Neural progenitor cell (in vitro differentiated cells): ENCODE measurements around the gene RAD51B. TPM values are rescaled to one million over a fixed set of nuclear protein-coding genes. Genes with fewer than 3 reads are reported as not detected.

ENCODE experiments used
- DNase-seq: peaks from one replicate; pipeline ENCODE4 v3.0.0-alpha.2; 2016; ENCODE audit warnings: low spot score
- H2AFZ ChIP-seq: fragments of 200-600 bp; sonication (generic); replicated peaks from 2 replicates; pipeline ENCODE4 v1.6.1; 2016; ENCODE audit warnings: antibody characterized with exemption
- H3F3A ChIP-seq: fragments of 200-600 bp; sonication (generic); 2 replicates; pipeline ENCODE4 v1.6.1; 2016; ENCODE audit warnings: antibody characterized with exemption, low read depth
- H3K27ac ChIP-seq: fragments of 200-600 bp; sonication (generic); 2 replicates; pipeline ENCODE4 v1.5.1; 2016; ENCODE audit warnings: mild to moderate bottlenecking
- H3K27me3 ChIP-seq: fragments of 200-600 bp; sonication (generic); 2 replicates; pipeline ENCODE4 v1.6.1; 2016; ENCODE audit warnings: mild to moderate bottlenecking, moderate library complexity
- H3K36me3 ChIP-seq: fragments of 200-600 bp; sonication (generic); 2 replicates; pipeline ENCODE4 v1.5.1; 2016
- H3K4me1 ChIP-seq: fragments of 200-600 bp; sonication (generic); 2 replicates; pipeline ENCODE4 v1.6.1; 2016; ENCODE audit warnings: mixed run types
- H3K4me2 ChIP-seq: fragments of 200-600 bp; sonication (generic); 2 replicates; pipeline ENCODE4 v1.6.1; 2016
- H3K4me3 ChIP-seq: fragments of 200-600 bp; sonication (generic); 2 replicates; pipeline ENCODE4 v1.5.1; 2016
- H3K79me2 ChIP-seq: fragments of 200-600 bp; sonication (generic); 2 replicates; pipeline ENCODE4 v1.6.1; 2016; ENCODE audit warnings: low read depth
- H3K9ac ChIP-seq: fragments of 200-600 bp; sonication (generic); 2 replicates; pipeline ENCODE4 v1.6.1; 2016
- H3K9me3 ChIP-seq: fragments of 200-600 bp; sonication (generic); 2 replicates; pipeline ENCODE4 v1.5.1; 2016; ENCODE audit warnings: low read depth
- H4K20me1 ChIP-seq: fragments of 200-600 bp; sonication (generic); 2 replicates; pipeline ENCODE4 v1.6.1; 2016; ENCODE audit warnings: low read depth
- H3K27ac Mint-ChIP-seq: 3 replicates; pipeline ENCODE4 v1.8.0; 2021; ENCODE audit warnings: mixed read lengths
- H3K27me3 Mint-ChIP-seq: 2 replicates; pipeline ENCODE4 v1.8.0; 2022; ENCODE audit warnings: low read depth, mild to moderate bottlenecking, inconsistent platforms, moderate library complexity, mixed read lengths; ENCODE audit not compliant: insufficient read depth
- H3K36me3 Mint-ChIP-seq: 3 replicates; pipeline ENCODE4 v1.8.0; 2021; ENCODE audit warnings: mixed read lengths
- H3K4me1 Mint-ChIP-seq: 3 replicates; pipeline ENCODE4 v1.8.0; 2021; ENCODE audit warnings: mixed read lengths
- H3K4me3 Mint-ChIP-seq: 3 replicates; pipeline ENCODE4 v1.8.0; 2021; ENCODE audit warnings: mild to moderate bottlenecking, moderate library complexity, mixed read lengths
- H3K9me3 Mint-ChIP-seq: 3 replicates; pipeline ENCODE4 v1.8.0; 2020; ENCODE audit warnings: mixed read lengths
- EZH2 ChIP-seq: fragments of 200-600 bp; sonication (generic); IDR thresholded peaks from 2 replicates; pipeline ENCODE4 v1.6.1; 2017; ENCODE audit warnings: antibody characterized with exemption, mild to moderate bottlenecking, moderate library complexity
- EZH2phosphoT487 ChIP-seq: fragments of 200-600 bp; sonication (generic); IDR thresholded peaks from 2 replicates; pipeline ENCODE4 v1.6.1; 2017; ENCODE audit warnings: antibody characterized with exemption
- total RNA-seq: library from RNA; depleted of rRNA; stranded (reverse); fragments of >200 nt; gene quantifications from 2 replicates; pipeline ENCODE4 v1.2.3, GENCODE V29; 2015; ENCODE audit warnings: low replicate concordance
- TF ChIP-seq, protein P1 (sequence below): fragments of 200-600 bp; sonication (generic); IDR thresholded peaks from 2 replicates; pipeline ENCODE4 v1.5.1; 2017; ENCODE audit warnings: antibody characterized with exemption, mild to moderate bottlenecking

Gene RAD51B
- total RNA-seq, 1 donor from 2014 or later: 50.5 TPM

DNA sequence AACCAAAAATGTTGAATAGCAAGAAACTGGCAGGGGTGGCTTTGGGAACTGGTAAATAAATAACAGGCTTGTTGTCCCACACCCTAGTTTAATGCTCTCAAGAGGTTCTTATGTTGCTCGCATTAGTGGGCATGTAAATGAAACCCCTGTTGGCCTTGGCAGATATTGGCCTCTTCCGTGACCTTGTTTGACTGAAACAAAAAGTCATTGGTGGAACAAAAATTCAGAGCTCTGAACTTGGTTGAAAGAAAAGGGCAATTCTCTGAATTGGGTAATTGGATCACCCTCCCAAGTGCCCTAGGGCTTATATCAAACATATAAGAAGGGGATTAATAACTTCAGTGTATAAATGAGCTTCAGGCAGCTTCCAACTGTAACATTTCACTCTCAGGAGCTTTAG lies 547.1 kb downstream of the RAD51B start:
- TF ChIP-seq EZH2phosphoT487 (no peak), EZH2 (no peak)
- TF ChIP-seq, protein P1, sequence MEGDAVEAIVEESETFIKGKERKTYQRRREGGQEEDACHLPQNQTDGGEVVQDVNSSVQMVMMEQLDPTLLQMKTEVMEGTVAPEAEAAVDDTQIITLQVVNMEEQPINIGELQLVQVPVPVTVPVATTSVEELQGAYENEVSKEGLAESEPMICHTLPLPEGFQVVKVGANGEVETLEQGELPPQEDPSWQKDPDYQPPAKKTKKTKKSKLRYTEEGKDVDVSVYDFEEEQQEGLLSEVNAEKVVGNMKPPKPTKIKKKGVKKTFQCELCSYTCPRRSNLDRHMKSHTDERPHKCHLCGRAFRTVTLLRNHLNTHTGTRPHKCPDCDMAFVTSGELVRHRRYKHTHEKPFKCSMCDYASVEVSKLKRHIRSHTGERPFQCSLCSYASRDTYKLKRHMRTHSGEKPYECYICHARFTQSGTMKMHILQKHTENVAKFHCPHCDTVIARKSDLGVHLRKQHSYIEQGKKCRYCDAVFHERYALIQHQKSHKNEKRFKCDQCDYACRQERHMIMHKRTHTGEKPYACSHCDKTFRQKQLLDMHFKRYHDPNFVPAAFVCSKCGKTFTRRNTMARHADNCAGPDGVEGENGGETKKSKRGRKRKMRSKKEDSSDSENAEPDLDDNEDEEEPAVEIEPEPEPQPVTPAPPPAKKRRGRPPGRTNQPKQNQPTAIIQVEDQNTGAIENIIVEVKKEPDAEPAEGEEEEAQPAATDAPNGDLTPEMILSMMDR: no peak
- no peak overlapping the region for H3K9ac ChIP-seq
- no peaks in the 10 kb centered on the region for H3K9me3 ChIP-seq
- Mint-ChIP-seq H3K36me3 (no peaks in the 10 kb centered on the region), H3K27ac (no peak overlapping the region), H3K4me3 (no peak overlapping the region), H3K4me1 (peaks cover 63% of the 10 kb centered on the region), H3K9me3 (no peaks in the 10 kb centered on the region), H3K27me3 (peaks cover 3% of the 10 kb centered on the region)
- H3K27me3 ChIP-seq: no peaks in the 10 kb centered on the region
- H3K4me1 ChIP-seq: peaks cover 47% of the 10 kb centered on the region
- H3K4me3 ChIP-seq: no peak overlapping the region
- H3K79me2 ChIP-seq: no peaks in the 10 kb centered on the region
- DNase-seq: no peak
- H2AFZ ChIP-seq: no peak overlapping the region
- no peak overlapping the region for H3K27ac ChIP-seq
- H4K20me1 ChIP-seq: no peaks in the 10 kb centered on the region
- H3K36me3 ChIP-seq: no peaks in the 10 kb centered on the region
- H3K4me2 ChIP-seq: no peak overlapping the region
- peaks cover 43% of the 10 kb centered on the region for H3F3A ChIP-seq

DNA sequence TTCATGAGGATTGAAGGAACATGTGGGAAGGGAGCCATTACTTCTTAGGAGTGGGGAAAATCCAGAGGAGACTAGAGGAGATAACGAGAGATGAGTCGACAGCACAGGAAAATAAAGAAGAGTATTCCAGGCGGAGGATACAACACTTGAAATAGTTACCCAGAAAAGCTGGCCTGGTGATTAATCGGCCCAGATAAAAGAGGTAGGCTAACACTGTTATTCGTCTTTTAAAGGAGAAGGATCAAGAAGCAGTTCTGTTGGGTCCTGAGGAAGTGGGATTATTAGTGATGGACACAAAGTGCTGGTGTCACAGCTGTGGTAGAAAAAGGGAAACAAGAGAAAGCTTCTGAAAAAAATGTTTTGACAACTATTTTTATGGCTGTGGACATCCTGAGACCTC lies 548.0 kb downstream of the RAD51B start:
- H3K9me3 Mint-ChIP-seq: no peaks in the 10 kb centered on the region
- Histone ChIP-seq H3K4me3 (no peak overlapping the region), H3K27ac (no peak overlapping the region), H3K4me2 (peak overlapping the region; percentile 12), H2AFZ (no peak overlapping the region), H3K36me3 (no peaks in the 10 kb centered on the region), H3F3A (peaks cover 51% of the 10 kb centered on the region), H3K9me3 (no peaks in the 10 kb centered on the region), H4K20me1 (no peaks in the 10 kb centered on the region), H3K4me1 (peaks cover 47% of the 10 kb centered on the region), H3K9ac (no peak overlapping the region), H3K79me2 (no peaks in the 10 kb centered on the region), H3K27me3 (no peaks in the 10 kb centered on the region)
- no peak overlapping the region for H3K4me3 Mint-ChIP-seq
- H3K27me3 Mint-ChIP-seq: peaks cover 3% of the 10 kb centered on the region
- no peaks in the 10 kb centered on the region for H3K36me3 Mint-ChIP-seq
- peaks cover 72% of the 10 kb centered on the region for H3K4me1 Mint-ChIP-seq
- TF ChIP-seq EZH2 (no peak), EZH2phosphoT487 (no peak)
- TF ChIP-seq, protein P1: no peak
- no peak for DNase-seq
- H3K27ac Mint-ChIP-seq: peak overlapping the region; percentile 16

DNA sequence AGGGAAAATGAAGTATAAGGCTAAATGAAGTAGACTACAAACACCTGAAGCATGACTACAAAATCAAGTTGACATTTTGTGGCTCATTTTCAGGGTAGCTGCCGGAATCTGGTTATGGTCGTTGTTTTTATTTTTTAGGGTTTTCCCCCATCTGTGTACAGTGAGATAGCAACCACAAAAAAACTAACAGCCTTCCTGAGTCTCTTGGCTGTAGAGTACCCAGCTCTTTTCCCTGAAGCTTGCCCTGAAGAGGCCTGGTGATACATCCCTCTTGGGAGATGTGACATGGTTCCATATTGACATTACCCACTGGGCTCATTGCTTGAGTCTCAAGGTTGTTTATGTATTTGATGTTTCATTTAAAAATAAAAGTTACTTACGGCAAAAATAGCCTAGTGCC lies 549.3 kb downstream of the RAD51B start:
- Histone ChIP-seq H3K36me3 (no peaks in the 10 kb centered on the region), H3K4me3 (no peak overlapping the region), H3K4me2 (no peak overlapping the region), H3K9ac (no peak overlapping the region), H3F3A (peaks cover 43% of the 10 kb centered on the region), H4K20me1 (no peaks in the 10 kb centered on the region), H3K27me3 (no peaks in the 10 kb centered on the region), H3K4me1 (peaks cover 35% of the 10 kb centered on the region), H3K9me3 (no peaks in the 10 kb centered on the region), H3K27ac (no peak overlapping the region), H2AFZ (no peak overlapping the region), H3K79me2 (no peaks in the 10 kb centered on the region)
- Mint-ChIP-seq H3K27me3 (peaks cover 3% of the 10 kb centered on the region), H3K9me3 (peaks cover 5% of the 10 kb centered on the region), H3K4me3 (no peak overlapping the region), H3K4me1 (peaks cover 63% of the 10 kb centered on the region), H3K27ac (no peak overlapping the region), H3K36me3 (no peaks in the 10 kb centered on the region)
- DNase-seq: no peak
- TF ChIP-seq EZH2 (no peak), EZH2phosphoT487 (no peak)
- TF ChIP-seq, protein P1: no peak
